Measurements from ENCODE around the gene CRADD.

DNA sequence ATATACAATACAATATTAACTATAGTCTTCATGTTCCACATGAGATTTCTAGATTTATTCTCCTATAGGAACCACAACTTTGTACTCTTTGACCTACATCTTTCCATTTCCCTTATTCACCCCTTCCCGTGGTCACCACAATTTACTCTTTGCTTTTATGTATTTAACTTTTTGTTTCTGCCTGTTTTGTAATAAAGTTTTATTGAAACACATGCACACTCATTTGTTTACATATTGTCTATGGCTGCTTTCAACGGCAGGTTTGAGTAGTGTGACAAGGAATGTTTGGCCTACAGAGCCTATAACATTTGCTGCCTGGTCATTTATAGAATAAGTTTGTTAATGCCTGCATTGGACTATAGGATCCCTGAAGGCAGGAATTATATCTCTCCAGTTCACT, 231.1 kb downstream of the CRADD start:
- TF ChIP-seq CTCF (conservative IDR thresholded peaks at IDR 0.05 in 1 of 2, IDR thresholded peaks at IDR 0.05 in 1 of 2; ENCODE audit: extremely low read depth in 1 of 2, insufficient read depth in 1 of 2, low read depth in 1 of 2, low read length in 2 of 2) (no peak), EZH2 (IDR thresholded peaks at IDR 0.05; ENCODE audit: borderline replicate concordance, low read length) (no peak)

Measured in mammary epithelial cell (primary cell).